ENCODE measurements around the gene NAP1L4. TPM values are rescaled to one million over a fixed set of nuclear protein-coding genes. Genes with fewer than 3 reads are reported as not detected.

The NAP1L4 gene
- total and polyA plus RNA-seq, 2 of the 4 experiments (the other 2 are of a cell fraction) = 71.5 to 80.7 TPM

DNA sequence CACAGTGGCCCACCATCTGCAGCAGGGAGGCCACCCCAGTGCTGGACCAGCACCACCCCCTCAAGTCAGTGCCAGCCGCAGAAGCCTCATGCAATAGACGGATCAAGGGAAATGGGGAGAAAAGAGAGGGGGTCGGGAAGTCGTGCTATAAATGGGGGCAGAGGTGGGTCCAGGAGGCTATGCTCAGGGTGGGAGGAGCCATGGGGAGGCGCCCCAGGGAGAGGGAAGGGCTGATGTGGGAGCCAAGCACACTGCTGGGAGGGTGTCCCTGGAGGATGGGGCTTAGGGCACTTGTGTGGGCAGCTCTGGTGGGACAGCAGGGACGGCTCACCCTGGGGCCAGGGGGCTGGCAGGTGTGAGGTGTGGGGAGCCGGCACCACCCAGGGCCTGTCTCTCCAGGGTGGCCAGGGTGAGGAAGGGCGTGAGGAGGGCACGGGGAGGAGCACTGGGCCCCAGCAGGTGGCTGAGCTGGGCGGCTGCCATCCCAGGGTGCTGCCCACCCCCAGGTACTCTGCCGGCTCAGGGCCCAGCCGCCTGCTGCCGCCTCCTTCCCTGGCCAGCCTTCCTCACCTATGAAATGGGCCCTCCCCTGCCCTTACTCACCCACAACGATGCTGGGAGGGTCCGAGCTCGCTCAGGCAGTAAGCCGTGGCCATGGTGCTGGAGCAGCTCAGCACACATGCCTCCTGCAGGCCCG, 80.9 kb downstream of the NAP1L4 start:
- Histone ChIP-seq H2BK5ac (ENCODE audit: low read depth, low read length, poor library complexity, severe bottlenecking) (no peak overlapping the region), H3K9me1 (ENCODE audit: insufficient read depth, low read length) (peaks cover 11% of the 10 kb centered on the region), H2AK5ac (ENCODE audit: low read depth, low read length) (peak overlapping the region; percentile 88), H3K56ac (ENCODE audit: extremely low read depth, insufficient read depth, low read length) (no peak overlapping the region), H2BK120ac (ENCODE audit: low read depth, low read length) (no peak overlapping the region), H4K8ac (ENCODE audit: low read depth in 2 of 2, low read length in 2 of 2) (no peak overlapping the region), H3K4me1 (ENCODE audit: control insufficient read depth, insufficient read depth, low read length) (peaks cover 16% of the 10 kb centered on the region), H3K9me3 (ENCODE audit: control insufficient read depth, insufficient read depth, low read length) (peaks cover 3% of the 10 kb centered on the region; the same call in 1 of the 2 replicates), H3K18ac (ENCODE audit: low read depth, low read length) (no peak overlapping the region), H4K91ac (ENCODE audit: insufficient read depth, low read depth, low read length) (no peak overlapping the region), H4K5ac (ENCODE audit: low read depth, low read length) (no peak overlapping the region), H3K23ac (ENCODE audit: low read depth, low read length) (no peak overlapping the region), H2AFZ (replicated peaks; ENCODE audit: low read length, poor library complexity) (no peak overlapping the region), H2AK9ac (replicated peaks; ENCODE audit: low read depth, low read length, poor library complexity) (peak overlapping the region; percentile 72), H3K14ac (replicated peaks; ENCODE audit: low read depth, low read length) (no peak overlapping the region), H3K4me2 (ENCODE audit: low read depth, low read length) (no peak overlapping the region), H2BK20ac (ENCODE audit: low read depth, low read length) (no peak overlapping the region), H2BK15ac (ENCODE audit: low read depth, low read length) (0 out of 3 replicates have a peak overlapping the region, but pooled peaks have one; percentile 1), H3K36me3 (ENCODE audit: control insufficient read depth, insufficient read depth, low read length) (peaks cover 2% of the 10 kb centered on the region; the same call in 1 of the 2 replicates), H3K79me1 (ENCODE audit: low read depth in 1 of 2, low read length in 2 of 2) (peaks cover 0 to 7% of the 10 kb centered on the region in 2 experiments; a peak in 1 of 4 replicates), H3K27me3 (ENCODE audit: control insufficient read depth, insufficient read depth, low read length) (no peaks in the 10 kb centered on the region), H4K20me1 (ENCODE audit: insufficient read depth, low read length) (no peaks in the 10 kb centered on the region), H3K4ac (ENCODE audit: low read depth, low read length) (no peak overlapping the region), H3K9ac (ENCODE audit: low read depth, low read length) (no peak overlapping the region), H3K4me3 (ENCODE audit: insufficient read depth, low read depth, low read length) (no peak overlapping the region), H3K27ac (ENCODE audit: insufficient read depth, low read length) (no peak overlapping the region)
- WGBS, 2 experiments (ENCODE audit: extremely low coverage in 2 of 2, insufficient read length in 1 of 2) = 77% methylated on average over 8 of the region's 18 CpGs; no CpG with 5 or more reads in 1 of the 2 experiments
- no peak for TF ChIP-seq CTCF (conservative IDR thresholded peaks at IDR 0.05; ENCODE audit: low read depth, low read length)
- TF ChIP-seq NFE2L2 (IDR thresholded peaks at IDR 0.05; ENCODE audit: low read depth, low read length) = no peak
- no peak for TF ChIP-seq RAD21 (IDR thresholded peaks at IDR 0.05; ENCODE audit: low read length)
- TF ChIP-seq POLR2A (IDR thresholded peaks at IDR 0.05; ENCODE audit: low read depth, low read length) = no peak
- TF ChIP-seq ELK1 (IDR thresholded peaks at IDR 0.05; ENCODE audit: borderline replicate concordance, low read depth, low read length) = no peak
- no peak for TF ChIP-seq FOS (IDR thresholded peaks at IDR 0.05; ENCODE audit: low read depth, low read length)
- TF ChIP-seq SMC3 (IDR thresholded peaks at IDR 0.05; ENCODE audit: low read depth, low read length) = no peak
- no peak for TF ChIP-seq MXI1 (IDR thresholded peaks at IDR 0.05; ENCODE audit: borderline replicate concordance, low read depth, low read length)
- DNase-seq (no peak), ATAC-seq (ENCODE audit: low read depth) (no peak)
- ChIA-PET CTCF (no interaction called here), POLR2A (ENCODE audit: unreplicated experiment) (no interaction called here)
- intact Hi-C loops (cut with micrococcal nuclease) = no loop called here
- no TSS peak for BruUV-seq (replicated peaks)
- in situ Hi-C loops (cut with MboI; ENCODE audit: low sequenced_read_pairs) = no loop called here
- dilution Hi-C loops (cut with HindIII; ENCODE audit: low sequenced_read_pairs, unreplicated experiment) = no loop called here

Measured in IMR-90 (cell line).